Astrocyte (in vitro differentiated cells and primary cell): Measurements from ENCODE around the gene ACAD11.

ENCODE experiments used
- CTCF ChIP-seq: IDR thresholded peaks from 2 replicates; pipeline ENCODE4 v1.5.1; 2011; ENCODE audit warnings: low read depth, mild to moderate bottlenecking, inconsistent platforms, low read length, moderate library complexity; ENCODE audit not compliant: insufficient read depth
- EZH2 ChIP-seq: IDR thresholded peaks from 2 replicates; pipeline ENCODE4 v1.6.1; 2012; ENCODE audit warnings: mild to moderate bottlenecking, low read length, inconsistent platforms; ENCODE audit not compliant: insufficient read depth

DNA sequence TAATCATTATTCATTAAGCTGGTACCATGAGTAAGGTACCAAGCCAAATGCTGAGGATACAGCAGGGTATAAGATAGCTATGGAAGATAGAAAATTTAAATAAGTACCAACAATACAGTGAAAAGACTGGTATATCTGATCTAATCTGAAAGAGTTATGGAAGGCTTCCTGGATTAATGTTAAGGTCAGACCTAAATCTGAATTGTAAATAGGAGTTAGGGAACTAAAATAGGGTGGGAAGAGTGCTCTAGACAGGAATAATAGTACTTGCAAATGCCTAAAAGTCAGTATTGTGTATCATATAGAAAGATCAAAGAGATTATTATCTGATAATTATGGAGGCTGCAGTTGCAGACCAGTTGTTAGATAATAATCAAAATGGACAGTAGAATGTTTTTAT lies 65.1 kb downstream of the ACAD11 start:
- TF ChIP-seq CTCF (no peak), EZH2 (no peak)
